ENCODE data around the gene PRDM15. TPM values are rescaled to one million over a fixed set of nuclear protein-coding genes. Genes with fewer than 3 reads are reported as not detected.

PRDM15 gene
- total RNA-seq, 1 experiment from 2014 or later: 9.9 TPM

DNA sequence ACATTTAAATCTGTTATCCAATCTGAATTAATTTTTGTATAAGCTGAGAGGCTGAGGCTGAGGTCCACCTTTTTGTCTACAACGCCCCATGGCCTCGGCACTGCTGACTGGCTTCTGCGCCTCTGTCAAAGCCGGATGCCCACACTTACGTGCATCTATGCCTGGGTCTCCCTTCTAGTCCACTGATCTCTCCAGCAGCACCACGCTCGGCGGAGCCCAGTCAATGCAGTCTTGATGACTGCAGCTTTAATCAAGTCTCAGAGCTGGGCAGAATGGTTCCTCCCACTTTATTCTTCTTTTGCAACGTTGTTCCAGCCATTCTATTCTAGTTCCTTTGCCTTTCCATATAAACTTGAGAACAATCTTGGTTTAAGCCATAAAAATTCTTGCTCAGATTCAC, 9.4 kb downstream of the PRDM15 start:
- no peak for DNase-seq
- no peak overlapping the region for H2BK20ac ChIP-seq (ENCODE audit: low read depth, low read length, poor library complexity, severe bottlenecking)
- H4K20me1 ChIP-seq (ENCODE audit: control insufficient read depth, insufficient read depth, insufficient read length): no peaks in the 10 kb centered on the region
- WGBS (ENCODE audit: extremely low coverage, insufficient read length, low lambda C conversion rate): no CpG with 5 or more reads among the region's 9 CpGs
- peaks cover 1% of the 10 kb centered on the region; the same call in 1 of the 2 replicates for H3K79me2 ChIP-seq (ENCODE audit: insufficient read depth, low read length)
- no peak overlapping the region for H3K4ac ChIP-seq (ENCODE audit: low read depth, low read length)
- H3K56ac ChIP-seq (ENCODE audit: insufficient read length, low read depth, low read length): no peak overlapping the region
- H2BK12ac ChIP-seq (ENCODE audit: insufficient read length, low read depth, low read length): no peak overlapping the region
- H3K9me3 Mint-ChIP-seq: no peaks in the 10 kb centered on the region
- H3K27me3 ChIP-seq (ENCODE audit: insufficient read depth, low read length): no peaks in the 10 kb centered on the region
- no peak overlapping the region for H2BK120ac ChIP-seq (ENCODE audit: low read depth, low read length, poor library complexity, severe bottlenecking)
- H3K27me3 Mint-ChIP-seq (ENCODE audit: low read depth): no peaks in the 10 kb centered on the region
- no peak overlapping the region for H3K9ac ChIP-seq (ENCODE audit: extremely low read depth, insufficient read length, low read length)
- no peak overlapping the region for H4K8ac ChIP-seq (replicated peaks; ENCODE audit: insufficient read length, low read depth, low read length)
- H3T11ph ChIP-seq (ENCODE audit: low read length): no peak overlapping the region
- H3K4me1 ChIP-seq (ENCODE audit: insufficient read depth, low read length): no peaks in the 10 kb centered on the region
- no peak overlapping the region for H3K18ac ChIP-seq (ENCODE audit: insufficient read length, low read depth, low read length)
- no peak overlapping the region for H4K91ac ChIP-seq (ENCODE audit: insufficient read length, low read depth, low read length)
- no peak overlapping the region for H4K5ac ChIP-seq (ENCODE audit: insufficient read length, low read depth, low read length)
- H3K4me1 Mint-ChIP-seq: peaks cover 6 to 9% of the 10 kb centered on the region in 2 experiments
- peaks cover 4% of the 10 kb centered on the region for H3K23me2 ChIP-seq (ENCODE audit: insufficient read length, low read depth, low read length, poor library complexity, severe bottlenecking)
- no peak overlapping the region for H3K4me2 ChIP-seq (ENCODE audit: insufficient read depth, insufficient read length, low read length)
- no peaks in the 10 kb centered on the region for H3K79me1 ChIP-seq (ENCODE audit: insufficient read depth, low read depth, low read length, poor library complexity, severe bottlenecking)
- no peak overlapping the region for H2BK15ac ChIP-seq (ENCODE audit: low read depth, low read length)
- H3K23ac ChIP-seq (ENCODE audit: insufficient read length, low read depth, low read length): no peak overlapping the region
- no peak overlapping the region for H2BK5ac ChIP-seq (ENCODE audit: insufficient read length, low read length)
- H3K36me3 Mint-ChIP-seq (ENCODE audit: insufficient read depth in 1 of 3, low read depth in 3 of 3): peaks cover 0 to 2% (median 0%) of the 10 kb centered on the region in 3 experiments; a peak in 2 of 7 replicates
- H3K14ac ChIP-seq (ENCODE audit: insufficient read depth, low read length): no peak overlapping the region
- no peak overlapping the region for H3K4me3 Mint-ChIP-seq
- H3K27ac ChIP-seq (ENCODE audit: insufficient read length, low read depth, low read length): no peak overlapping the region
- TF ChIP-seq, protein P1, sequence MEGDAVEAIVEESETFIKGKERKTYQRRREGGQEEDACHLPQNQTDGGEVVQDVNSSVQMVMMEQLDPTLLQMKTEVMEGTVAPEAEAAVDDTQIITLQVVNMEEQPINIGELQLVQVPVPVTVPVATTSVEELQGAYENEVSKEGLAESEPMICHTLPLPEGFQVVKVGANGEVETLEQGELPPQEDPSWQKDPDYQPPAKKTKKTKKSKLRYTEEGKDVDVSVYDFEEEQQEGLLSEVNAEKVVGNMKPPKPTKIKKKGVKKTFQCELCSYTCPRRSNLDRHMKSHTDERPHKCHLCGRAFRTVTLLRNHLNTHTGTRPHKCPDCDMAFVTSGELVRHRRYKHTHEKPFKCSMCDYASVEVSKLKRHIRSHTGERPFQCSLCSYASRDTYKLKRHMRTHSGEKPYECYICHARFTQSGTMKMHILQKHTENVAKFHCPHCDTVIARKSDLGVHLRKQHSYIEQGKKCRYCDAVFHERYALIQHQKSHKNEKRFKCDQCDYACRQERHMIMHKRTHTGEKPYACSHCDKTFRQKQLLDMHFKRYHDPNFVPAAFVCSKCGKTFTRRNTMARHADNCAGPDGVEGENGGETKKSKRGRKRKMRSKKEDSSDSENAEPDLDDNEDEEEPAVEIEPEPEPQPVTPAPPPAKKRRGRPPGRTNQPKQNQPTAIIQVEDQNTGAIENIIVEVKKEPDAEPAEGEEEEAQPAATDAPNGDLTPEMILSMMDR (conservative IDR thresholded peaks at IDR 0.05): no peak
- peak overlapping the region in 1 of 3 experiments; percentile 9; a peak in 1 of 7 replicates for H3K27ac Mint-ChIP-seq
- H2AFZ ChIP-seq (ENCODE audit: low read length): no peak overlapping the region
- no peaks in the 10 kb centered on the region for H3K9me3 ChIP-seq (ENCODE audit: control insufficient read depth, low read depth, low read length)
- no peak overlapping the region for H2AK5ac ChIP-seq (ENCODE audit: insufficient read length, low read length)

Measured in H9 (cell line).